HG02885 (cell line): ENCODE results near the gene FBXL17.

ENCODE experiments used
- ATAC-seq: cut with Tn5 transposase; IDR thresholded peaks from one replicate; pipeline ENCODE4 v1.9.1; 2021; ENCODE audit warnings: mild to moderate bottlenecking; ENCODE audit not compliant: unreplicated experiment, poor library complexity

Gene FBXL17

GRCh38 chr5:107977550-107978071 lies 404.3 kb downstream of the FBXL17 start:
- no peak for ATAC-seq

GRCh38 chr5:107975568-107975967 lies 406.3 kb downstream of the FBXL17 start:
- ATAC-seq: no peak

GRCh38 chr5:107971846-107972245 lies 410.1 kb downstream of the FBXL17 start:
- ATAC-seq: no peak

GRCh38 chr5:107969847-107970246 lies 412.1 kb downstream of the FBXL17 start:
- no peak for ATAC-seq

GRCh38 chr5:107968998-107969397 lies 412.9 kb downstream of the FBXL17 start:
- no peak for ATAC-seq

GRCh38 chr5:107968406-107968843 lies 413.5 kb downstream of the FBXL17 start:
- ATAC-seq: no peak

GRCh38 chr5:107966201-107966600 lies 415.7 kb downstream of the FBXL17 start:
- no peak for ATAC-seq

- no peak for ATAC-seq
These were observed 417.2 kb downstream of the FBXL17 start for GRCh38 chr5:107964722-107965121.

- ATAC-seq: peak; percentile 43
These were observed 422.2 kb downstream of the FBXL17 start for GRCh38 chr5:107959573-107960279.

- no peak for ATAC-seq
These were observed 423.0 kb downstream of the FBXL17 start for GRCh38 chr5:107958861-107959260.

- ATAC-seq: no peak
These were observed 423.5 kb downstream of the FBXL17 start for GRCh38 chr5:107958432-107958831.

GRCh38 chr5:107957051-107957450 lies 424.8 kb downstream of the FBXL17 start:
- no peak for ATAC-seq

- ATAC-seq: no peak
These were observed 426.6 kb downstream of the FBXL17 start for GRCh38 chr5:107955321-107955720.

GRCh38 chr5:107954254-107954653 lies 427.6 kb downstream of the FBXL17 start:
- ATAC-seq: no peak

GRCh38 chr5:107952450-107952849 lies 429.4 kb downstream of the FBXL17 start:
- ATAC-seq: no peak

- no peak for ATAC-seq
These were observed 430.6 kb downstream of the FBXL17 start for GRCh38 chr5:107951309-107951708.

GRCh38 chr5:107950776-107951175 lies 431.1 kb downstream of the FBXL17 start:
- no peak for ATAC-seq

- no peak for ATAC-seq
These were observed 432.1 kb downstream of the FBXL17 start for GRCh38 chr5:107949688-107950341.

GRCh38 chr5:107948377-107948776 lies 433.5 kb downstream of the FBXL17 start:
- ATAC-seq: no peak

GRCh38 chr5:107945061-107945460 lies 436.8 kb downstream of the FBXL17 start:
- ATAC-seq: no peak

GRCh38 chr5:107943923-107944322 lies 438.0 kb downstream of the FBXL17 start:
- no peak for ATAC-seq

- no peak for ATAC-seq
These were observed 440.9 kb downstream of the FBXL17 start for GRCh38 chr5:107941036-107941435.
